ENCODE data around the gene CORO2B. TPM values are rescaled to one million over a fixed set of nuclear protein-coding genes. Genes with fewer than 3 reads are reported as not detected.
"Not testable (repeated sequence)": the region's sequence is repeated elsewhere in the genome, so short reads cannot be mapped to it uniquely, and the experiment has no call there.

CORO2B gene
- total RNA-seq, 1 experiment from 2014 or later = 0.59 TPM

DNA sequence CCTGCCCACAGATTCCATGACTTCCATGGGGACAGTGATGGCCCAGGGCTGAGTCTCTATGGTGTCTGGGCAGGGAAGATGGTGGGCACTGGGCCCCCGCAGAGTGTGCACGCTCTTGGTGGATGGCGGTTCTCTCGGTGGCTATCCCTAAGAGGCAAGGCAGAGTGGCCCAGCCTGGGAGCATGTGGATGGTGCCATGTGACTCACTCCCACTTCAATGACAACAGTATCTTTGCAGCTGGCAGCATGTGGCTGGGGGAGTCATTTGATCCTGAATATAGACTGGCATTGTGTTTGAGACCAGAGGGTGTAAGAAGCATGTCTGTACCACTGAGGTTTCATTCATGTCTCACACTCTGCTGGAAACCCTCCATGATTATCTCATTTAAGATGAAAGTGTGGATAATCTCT lies 101.2 kb downstream of the CORO2B start:
- ChIA-PET POLR2A (ENCODE audit: unreplicated experiment) (no interaction called here), CTCF (no interaction called here)
- Histone ChIP-seq H3K9me3 (ENCODE audit: insufficient read depth, low read depth) (no peaks in the 10 kb centered on the region), H3K36me3 (ENCODE audit: low read depth) (no peaks in the 10 kb centered on the region), H2AFZ (no peak overlapping the region), H3K4me1 (replicated peaks; ENCODE audit: insufficient read depth) (no peaks in the 10 kb centered on the region), H3F3A (ENCODE audit: insufficient read depth, low read depth) (no peaks in the 10 kb centered on the region), H3K27me3 (ENCODE audit: insufficient read depth, low read depth) (no peaks in the 10 kb centered on the region), H3K27ac (no peak overlapping the region), H4K20me1 (ENCODE audit: insufficient read depth) (no peaks in the 10 kb centered on the region), H3K79me2 (ENCODE audit: low read depth) (no peaks in the 10 kb centered on the region), H3K4me3 (no peak overlapping the region), H3K9me2 (ENCODE audit: insufficient read depth) (no peaks in the 10 kb centered on the region), H3K4me2 (no peak overlapping the region)
- no TSS peak for BruUV-seq (replicated peaks)
- intact Hi-C loops (cut with micrococcal nuclease; ENCODE audit: unreplicated experiment) = no loop called here
- TF ChIP-seq, protein P1, sequence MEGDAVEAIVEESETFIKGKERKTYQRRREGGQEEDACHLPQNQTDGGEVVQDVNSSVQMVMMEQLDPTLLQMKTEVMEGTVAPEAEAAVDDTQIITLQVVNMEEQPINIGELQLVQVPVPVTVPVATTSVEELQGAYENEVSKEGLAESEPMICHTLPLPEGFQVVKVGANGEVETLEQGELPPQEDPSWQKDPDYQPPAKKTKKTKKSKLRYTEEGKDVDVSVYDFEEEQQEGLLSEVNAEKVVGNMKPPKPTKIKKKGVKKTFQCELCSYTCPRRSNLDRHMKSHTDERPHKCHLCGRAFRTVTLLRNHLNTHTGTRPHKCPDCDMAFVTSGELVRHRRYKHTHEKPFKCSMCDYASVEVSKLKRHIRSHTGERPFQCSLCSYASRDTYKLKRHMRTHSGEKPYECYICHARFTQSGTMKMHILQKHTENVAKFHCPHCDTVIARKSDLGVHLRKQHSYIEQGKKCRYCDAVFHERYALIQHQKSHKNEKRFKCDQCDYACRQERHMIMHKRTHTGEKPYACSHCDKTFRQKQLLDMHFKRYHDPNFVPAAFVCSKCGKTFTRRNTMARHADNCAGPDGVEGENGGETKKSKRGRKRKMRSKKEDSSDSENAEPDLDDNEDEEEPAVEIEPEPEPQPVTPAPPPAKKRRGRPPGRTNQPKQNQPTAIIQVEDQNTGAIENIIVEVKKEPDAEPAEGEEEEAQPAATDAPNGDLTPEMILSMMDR (conservative IDR thresholded peaks at IDR 0.05) = no peak
- TF ChIP-seq EZH2 (IDR thresholded peaks at IDR 0.05; ENCODE audit: low read depth) = no peak
- DNase-seq = no peak

DNA sequence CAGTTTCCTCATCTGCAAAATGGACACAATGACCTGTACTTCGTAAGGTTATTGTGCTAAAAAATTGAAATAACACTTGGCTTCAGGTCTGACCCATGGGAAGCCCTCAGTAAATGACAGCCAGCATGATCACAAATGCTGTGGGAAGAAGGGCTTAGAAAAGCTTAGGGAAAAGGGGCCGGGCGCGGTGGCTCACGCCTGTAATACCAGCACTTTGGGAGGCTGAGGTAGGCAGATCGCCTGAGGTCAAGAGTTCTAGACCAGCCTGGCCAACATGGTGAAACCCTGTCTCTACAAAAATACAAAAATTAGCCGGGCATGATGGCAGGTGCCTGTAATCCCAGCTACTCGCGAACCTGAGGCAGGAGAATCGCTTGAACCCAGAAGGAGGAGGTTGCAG lies 102.0 kb downstream of the CORO2B start:
- DNase-seq; H3K4me3 ChIP-seq; H4K20me1 ChIP-seq (ENCODE audit: insufficient read depth); H3K79me2 ChIP-seq (ENCODE audit: low read depth); H3K9me3 ChIP-seq (ENCODE audit: insufficient read depth, low read depth); H3K36me3 ChIP-seq (ENCODE audit: low read depth); H3K4me1 ChIP-seq (replicated peaks; ENCODE audit: insufficient read depth); H3K27me3 ChIP-seq (ENCODE audit: insufficient read depth, low read depth); H3K27ac ChIP-seq; H3K4me2 ChIP-seq; BruUV-seq (replicated peaks); intact Hi-C loops (cut with micrococcal nuclease; ENCODE audit: unreplicated experiment); H3K9me2 ChIP-seq (ENCODE audit: insufficient read depth); H3F3A ChIP-seq (ENCODE audit: insufficient read depth, low read depth); H2AFZ ChIP-seq: not testable (repeated sequence)
- ChIA-PET POLR2A (ENCODE audit: unreplicated experiment) (interaction anchor here (0.6 kb wide), 1 partner anchor 224 kb away, joined by 7 read pairs; no protein-coding TSS in a partner anchor), CTCF (interaction anchor here (1.1 kb wide), 1 partner anchor 9 kb away, joined by 3 read pairs; no protein-coding TSS in a partner anchor)

DNA sequence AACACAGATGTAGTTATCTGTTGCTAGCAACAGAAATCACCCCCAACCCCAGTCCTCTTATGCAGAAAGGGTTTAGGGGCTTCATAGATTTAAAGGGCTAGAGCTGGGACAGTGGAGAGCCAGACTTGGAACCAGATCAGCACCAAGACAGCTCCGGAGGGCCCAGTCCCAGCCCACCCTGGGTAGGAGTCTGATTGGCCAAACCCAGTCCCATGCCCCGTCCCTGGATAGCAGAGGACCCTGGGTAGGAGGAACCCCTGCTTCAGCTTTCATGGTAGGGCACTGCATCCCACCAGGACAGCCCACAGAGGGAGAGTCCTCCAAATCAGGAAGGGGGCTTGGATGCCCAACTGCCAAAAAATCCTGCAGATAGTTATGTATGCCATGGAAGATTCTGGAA lies 103.0 kb downstream of the CORO2B start:
- ChIA-PET POLR2A (ENCODE audit: unreplicated experiment) (no interaction called here), CTCF (interaction anchor here (1.1 kb wide), 1 partner anchor 10 kb away, joined by 3 read pairs; no protein-coding TSS in a partner anchor)
- intact Hi-C loops (cut with micrococcal nuclease; ENCODE audit: unreplicated experiment) = no loop called here
- Histone ChIP-seq H3F3A (ENCODE audit: insufficient read depth, low read depth) (no peaks in the 10 kb centered on the region), H3K27me3 (ENCODE audit: insufficient read depth, low read depth) (no peaks in the 10 kb centered on the region), H3K9me3 (ENCODE audit: insufficient read depth, low read depth) (no peaks in the 10 kb centered on the region), H3K9me2 (ENCODE audit: insufficient read depth) (no peaks in the 10 kb centered on the region), H3K4me2 (no peak overlapping the region), H3K4me3 (no peak overlapping the region), H3K27ac (no peak overlapping the region), H3K4me1 (replicated peaks; ENCODE audit: insufficient read depth) (no peaks in the 10 kb centered on the region), H4K20me1 (ENCODE audit: insufficient read depth) (no peaks in the 10 kb centered on the region), H2AFZ (no peak overlapping the region), H3K36me3 (ENCODE audit: low read depth) (no peaks in the 10 kb centered on the region), H3K79me2 (ENCODE audit: low read depth) (no peaks in the 10 kb centered on the region)
- DNase-seq = no peak
- no TSS peak for BruUV-seq (replicated peaks)
- TF ChIP-seq, protein P1 (conservative IDR thresholded peaks at IDR 0.05) = no peak
- TF ChIP-seq EZH2 (IDR thresholded peaks at IDR 0.05; ENCODE audit: low read depth) = no peak

DNA sequence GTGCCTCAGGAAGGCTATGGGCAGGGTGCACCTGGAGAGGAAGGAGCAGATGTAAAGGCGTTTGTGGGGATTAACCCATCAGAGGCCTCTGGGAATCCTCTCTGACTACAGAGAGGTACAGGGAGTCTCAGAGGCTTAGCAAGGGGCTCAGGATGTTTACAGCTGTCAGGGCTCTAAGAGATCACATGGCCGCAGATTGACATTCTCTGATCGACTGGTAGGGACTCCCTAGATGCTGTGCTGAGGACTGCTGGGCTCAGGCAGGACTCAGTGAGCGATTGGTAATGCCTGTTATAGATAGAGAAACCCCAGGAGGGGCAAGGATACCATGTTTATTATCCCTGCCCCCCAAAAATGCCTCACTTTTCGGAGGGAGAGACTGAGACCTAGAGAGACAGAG lies 103.5 kb downstream of the CORO2B start:
- H3K79me2 ChIP-seq (ENCODE audit: low read depth) = no peaks in the 10 kb centered on the region
- no peak overlapping the region for H3K4me2 ChIP-seq
- H3K4me3 ChIP-seq = no peak overlapping the region
- no peak for TF ChIP-seq EZH2 (IDR thresholded peaks at IDR 0.05; ENCODE audit: low read depth)
- TF ChIP-seq, protein P1 (conservative IDR thresholded peaks at IDR 0.05) = no peak
- no peaks in the 10 kb centered on the region for H3K4me1 ChIP-seq (replicated peaks; ENCODE audit: insufficient read depth)
- ChIA-PET CTCF (no interaction called here), POLR2A (ENCODE audit: unreplicated experiment) (no interaction called here)
- BruUV-seq (replicated peaks) = no TSS peak
- no peak overlapping the region for H2AFZ ChIP-seq
- H3K9me2 ChIP-seq (ENCODE audit: insufficient read depth) = no peaks in the 10 kb centered on the region
- H3K27me3 ChIP-seq (ENCODE audit: insufficient read depth, low read depth) = no peaks in the 10 kb centered on the region
- no peaks in the 10 kb centered on the region for H3K9me3 ChIP-seq (ENCODE audit: insufficient read depth, low read depth)
- H3K36me3 ChIP-seq (ENCODE audit: low read depth) = no peaks in the 10 kb centered on the region
- no peak overlapping the region for H3K27ac ChIP-seq
- DNase-seq = no peak
- no peaks in the 10 kb centered on the region for H3F3A ChIP-seq (ENCODE audit: insufficient read depth, low read depth)
- intact Hi-C loops (cut with micrococcal nuclease; ENCODE audit: unreplicated experiment) = no loop called here
- H4K20me1 ChIP-seq (ENCODE audit: insufficient read depth) = no peaks in the 10 kb centered on the region

Measured in PC-9 (cell line).